Memory B cell (primary cell): Measurements from ENCODE around the gene ABCC2.

Experiments used
- ATAC-seq: fragments of 150-1000 bp; cut with Tn5 transposase; 2 replicates; pipeline ENCODE4 v1.10.0; 2021; ENCODE audit warnings: low read depth, mild to moderate bottlenecking, moderate library complexity
- DNase-seq, 2 donors: peaks; one replicate each; pipeline ENCODE4 v3.0.0; 2022; ENCODE audit warnings: low spot score in 2 of 2
- H3K27ac Mint-ChIP-seq: one replicate; pipeline ENCODE4 v1.8.0; 2022; ENCODE audit warnings: mild to moderate bottlenecking, moderate library complexity, mixed read lengths
- H3K27me3 Mint-ChIP-seq: one replicate; pipeline ENCODE4 v1.8.0; 2022; ENCODE audit warnings: mixed read lengths
- H3K36me3 Mint-ChIP-seq: one replicate; pipeline ENCODE4 v1.8.0; 2022; ENCODE audit warnings: mild to moderate bottlenecking, mixed read lengths
- H3K4me1 Mint-ChIP-seq: one replicate; pipeline ENCODE4 v1.8.0; 2022; ENCODE audit warnings: mixed read lengths
- H3K4me3 Mint-ChIP-seq: one replicate; pipeline ENCODE4 v1.8.0; 2022; ENCODE audit warnings: mild to moderate bottlenecking, moderate library complexity, mixed read lengths
- H3K9me3 Mint-ChIP-seq: one replicate; pipeline ENCODE4 v1.8.0; 2022; ENCODE audit warnings: mixed read lengths

Gene ABCC2

GRCh38 chr10:99760321-99760720, 22.1 kb upstream of the ABCC2 start:
- H3K27me3 Mint-ChIP-seq = no peaks in the 10 kb centered on the region
- peaks cover 50% of the 10 kb centered on the region for H3K36me3 Mint-ChIP-seq
- H3K27ac Mint-ChIP-seq = no peak overlapping the region
- no peaks in the 10 kb centered on the region for H3K9me3 Mint-ChIP-seq
- H3K4me1 Mint-ChIP-seq = no peaks in the 10 kb centered on the region
- no peak for DNase-seq
- H3K4me3 Mint-ChIP-seq = no peak overlapping the region
- no peak for ATAC-seq

- Mint-ChIP-seq H3K36me3 (peaks cover 44% of the 10 kb centered on the region), H3K4me1 (no peaks in the 10 kb centered on the region), H3K27me3 (no peaks in the 10 kb centered on the region), H3K27ac (no peak overlapping the region), H3K4me3 (no peak overlapping the region), H3K9me3 (no peaks in the 10 kb centered on the region)
- ATAC-seq (no peak), DNase-seq (no peak)
Observed at GRCh38 chr10:99761365-99761764, 21.1 kb upstream of the ABCC2 start.

DNA sequence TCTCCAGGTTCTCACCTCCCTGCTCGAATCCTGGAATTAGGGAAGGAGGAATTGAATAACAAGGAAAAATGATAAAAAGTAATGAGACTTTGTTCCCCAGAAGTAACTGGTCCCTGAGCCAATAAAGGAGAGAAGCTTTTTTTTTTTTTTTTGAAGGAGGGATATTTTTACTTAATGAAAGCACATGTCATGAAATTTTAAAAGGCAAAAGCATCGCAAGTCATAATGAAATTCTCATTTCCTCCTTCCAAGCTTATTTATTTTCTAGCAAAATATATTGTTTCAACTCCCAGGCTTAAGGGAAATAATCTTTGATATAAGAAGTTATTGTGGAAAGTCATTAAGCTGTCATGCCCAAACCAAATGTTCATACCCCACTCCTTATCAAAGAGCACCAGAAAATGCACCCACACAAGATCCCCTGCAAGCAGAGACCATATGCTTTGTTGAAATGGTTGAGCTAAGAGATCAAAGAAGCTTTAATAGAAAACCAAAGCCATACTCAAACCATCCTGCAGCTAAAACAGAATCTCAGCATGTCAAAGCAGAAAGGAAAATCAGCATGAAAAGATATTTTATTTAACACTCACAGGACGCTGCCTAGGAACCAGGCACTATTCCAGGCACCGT, 16.7 kb upstream of the ABCC2 start:
- Mint-ChIP-seq H3K27me3 (no peaks in the 10 kb centered on the region), H3K36me3 (peaks cover 11% of the 10 kb centered on the region), H3K4me1 (no peaks in the 10 kb centered on the region), H3K9me3 (no peaks in the 10 kb centered on the region), H3K4me3 (no peak overlapping the region), H3K27ac (no peak overlapping the region)
- DNase-seq = no peak
- no peak for ATAC-seq

DNA sequence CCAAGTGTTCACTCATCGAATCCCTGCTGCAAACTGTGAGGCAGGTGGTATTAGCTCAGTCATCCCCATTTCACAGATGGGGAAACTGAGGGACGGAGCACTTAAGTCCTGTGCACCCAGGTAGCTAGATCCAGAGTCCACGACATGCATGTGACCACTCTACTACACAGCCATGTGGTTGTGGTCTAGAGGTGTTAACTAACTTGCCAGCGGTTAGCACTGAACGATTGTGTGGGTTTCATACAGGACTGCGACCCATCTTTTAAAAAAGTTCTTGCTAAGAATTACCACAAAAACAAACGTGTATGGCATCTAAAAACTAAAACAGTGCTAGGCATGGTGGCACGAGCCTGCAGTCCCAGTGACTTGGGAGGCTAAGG, 16.1 kb upstream of the ABCC2 start:
- ATAC-seq (no peak), DNase-seq (no peak)
- Mint-ChIP-seq H3K36me3 (peaks cover 8% of the 10 kb centered on the region), H3K4me1 (no peaks in the 10 kb centered on the region), H3K4me3 (no peak overlapping the region), H3K9me3 (no peaks in the 10 kb centered on the region), H3K27ac (no peak overlapping the region), H3K27me3 (no peaks in the 10 kb centered on the region)

GRCh38 chr10:99767901-99768300, 14.5 kb upstream of the ABCC2 start:
- no peak overlapping the region for H3K4me3 Mint-ChIP-seq
- no peaks in the 10 kb centered on the region for H3K27me3 Mint-ChIP-seq
- H3K36me3 Mint-ChIP-seq = no peaks in the 10 kb centered on the region
- H3K9me3 Mint-ChIP-seq = no peaks in the 10 kb centered on the region
- H3K27ac Mint-ChIP-seq = no peak overlapping the region
- DNase-seq = no peak
- H3K4me1 Mint-ChIP-seq = no peaks in the 10 kb centered on the region
- ATAC-seq = no peak

- no peak overlapping the region for H3K4me3 Mint-ChIP-seq
Observed at GRCh38 chr10:99768556-99768955, 13.9 kb upstream of the ABCC2 start.

GRCh38 chr10:99769706-99770105, 12.7 kb upstream of the ABCC2 start:
- Mint-ChIP-seq H3K27ac (no peak overlapping the region), H3K4me3 (no peak overlapping the region), H3K9me3 (no peaks in the 10 kb centered on the region), H3K4me1 (no peaks in the 10 kb centered on the region), H3K27me3 (no peaks in the 10 kb centered on the region), H3K36me3 (no peaks in the 10 kb centered on the region)
- DNase-seq (no peak), ATAC-seq (no peak)

More at GRCh38 chr10:99768556-99768955, 13.9 kb upstream of the ABCC2 start:
- no peaks in the 10 kb centered on the region for H3K36me3 Mint-ChIP-seq
- H3K27me3 Mint-ChIP-seq = no peaks in the 10 kb centered on the region
- no peaks in the 10 kb centered on the region for H3K4me1 Mint-ChIP-seq
- no peak overlapping the region for H3K27ac Mint-ChIP-seq
- no peaks in the 10 kb centered on the region for H3K9me3 Mint-ChIP-seq
- ATAC-seq (no peak), DNase-seq (no peak)

- no peak overlapping the region for H3K27ac Mint-ChIP-seq
- no peaks in the 10 kb centered on the region for H3K9me3 Mint-ChIP-seq
- no peaks in the 10 kb centered on the region for H3K27me3 Mint-ChIP-seq
- H3K4me3 Mint-ChIP-seq = no peak overlapping the region
- no peak for ATAC-seq
- no peaks in the 10 kb centered on the region for H3K4me1 Mint-ChIP-seq
- DNase-seq = no peak
- H3K36me3 Mint-ChIP-seq = no peaks in the 10 kb centered on the region
Observed at GRCh38 chr10:99770408-99771045, 11.9 kb upstream of the ABCC2 start.

GRCh38 chr10:99775850-99776249, 6.6 kb upstream of the ABCC2 start:
- Mint-ChIP-seq H3K36me3 (no peaks in the 10 kb centered on the region), H3K27ac (no peak overlapping the region), H3K4me3 (no peak overlapping the region), H3K9me3 (peaks cover 2% of the 10 kb centered on the region), H3K4me1 (peaks cover 8% of the 10 kb centered on the region), H3K27me3 (no peaks in the 10 kb centered on the region)
- DNase-seq = no peak
- ATAC-seq = no peak

DNA sequence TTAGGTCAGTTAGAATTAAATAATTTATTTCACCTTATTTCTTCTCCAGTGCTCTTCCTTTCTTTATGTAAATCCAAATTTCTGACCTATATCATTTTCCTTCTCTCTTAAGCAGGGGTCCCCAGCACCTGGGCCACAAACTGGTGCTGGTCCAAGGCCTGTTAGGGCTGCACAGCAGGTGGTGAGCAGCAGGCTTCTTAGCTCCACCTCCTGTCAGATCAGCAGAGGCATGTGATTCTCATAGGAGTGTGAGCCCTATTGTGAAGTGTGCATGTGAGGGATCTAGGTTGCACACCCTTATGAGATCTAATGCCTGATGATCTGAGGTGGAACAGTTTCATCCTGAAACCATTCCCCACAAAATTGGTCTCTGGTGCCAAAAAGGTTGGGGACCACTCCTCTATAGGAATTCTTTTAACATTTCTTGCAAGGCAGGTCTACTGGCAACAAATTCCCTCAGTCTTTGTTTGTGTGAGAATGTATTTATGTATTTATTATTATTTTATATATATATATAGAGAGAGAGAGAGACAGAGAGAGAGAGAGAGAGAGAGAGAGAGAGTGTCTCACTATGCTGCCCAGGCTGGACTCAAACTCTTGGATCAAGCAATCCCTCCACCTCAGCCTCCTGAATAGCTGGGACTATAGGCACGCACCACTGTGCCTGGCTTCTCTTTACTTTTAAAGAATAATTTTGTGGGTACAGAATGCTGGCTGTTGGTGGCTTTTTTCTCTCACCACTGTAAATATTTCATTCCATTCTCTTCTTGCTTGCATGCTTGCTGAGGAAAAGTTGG, 4.3 kb upstream of the ABCC2 start:
- Mint-ChIP-seq H3K9me3 (peaks cover 2% of the 10 kb centered on the region), H3K36me3 (peaks cover 2% of the 10 kb centered on the region), H3K4me1 (peaks cover 8% of the 10 kb centered on the region), H3K4me3 (peak overlapping the region; percentile 78), H3K27ac (no peak overlapping the region), H3K27me3 (no peaks in the 10 kb centered on the region)
- peak in 1 of 2 donors; percentile 7 for DNase-seq
- ATAC-seq = peak; percentile 58

GRCh38 chr10:99779335-99779734, 3.1 kb upstream of the ABCC2 start:
- DNase-seq (no peak), ATAC-seq (no peak)
- Mint-ChIP-seq H3K4me1 (peaks cover 8% of the 10 kb centered on the region), H3K9me3 (peaks cover 2% of the 10 kb centered on the region), H3K27me3 (no peaks in the 10 kb centered on the region), H3K27ac (no peak overlapping the region), H3K4me3 (no peak overlapping the region), H3K36me3 (peaks cover 2% of the 10 kb centered on the region)

DNA sequence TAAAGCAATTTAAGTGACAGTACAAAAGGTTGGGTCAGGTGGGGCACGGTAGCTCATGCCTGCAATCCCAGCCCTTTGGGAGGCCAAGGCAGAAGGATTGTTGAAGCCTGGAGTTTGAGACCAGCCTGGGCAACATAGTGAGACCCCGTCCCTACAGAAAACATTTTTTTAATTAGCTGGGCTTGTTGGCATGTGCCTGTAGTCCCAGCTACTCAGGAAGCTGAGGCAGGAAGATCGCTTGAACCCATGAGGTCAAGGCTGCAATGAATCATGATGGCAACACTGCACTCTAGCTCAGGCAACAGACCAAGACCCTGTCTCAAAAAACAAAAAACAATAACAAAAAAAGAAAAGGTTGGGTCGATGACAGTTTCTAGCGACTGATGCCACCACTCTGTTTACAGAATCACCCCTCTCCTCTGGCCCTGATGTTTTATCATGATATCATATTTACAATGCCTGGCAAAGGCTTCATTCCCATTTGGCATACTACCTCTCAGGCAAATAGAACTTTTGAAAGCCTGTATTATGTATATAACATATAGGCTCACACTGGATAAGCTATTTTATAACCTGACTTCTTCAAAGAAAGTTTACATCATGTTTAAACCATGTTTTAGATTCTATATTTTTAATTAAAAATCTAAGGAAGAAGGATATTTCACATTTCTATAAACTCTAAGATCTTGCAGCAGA, 558 bp upstream of the ABCC2 start:
- DNase-seq = no peak
- no peak for ATAC-seq
- no peak overlapping the region for H3K27ac Mint-ChIP-seq
- no peak overlapping the region for H3K4me3 Mint-ChIP-seq
- peaks cover 5% of the 10 kb centered on the region for H3K36me3 Mint-ChIP-seq
- H3K27me3 Mint-ChIP-seq = no peaks in the 10 kb centered on the region
- peaks cover 6% of the 10 kb centered on the region for H3K4me1 Mint-ChIP-seq
- H3K9me3 Mint-ChIP-seq = peaks cover 2% of the 10 kb centered on the region

DNA sequence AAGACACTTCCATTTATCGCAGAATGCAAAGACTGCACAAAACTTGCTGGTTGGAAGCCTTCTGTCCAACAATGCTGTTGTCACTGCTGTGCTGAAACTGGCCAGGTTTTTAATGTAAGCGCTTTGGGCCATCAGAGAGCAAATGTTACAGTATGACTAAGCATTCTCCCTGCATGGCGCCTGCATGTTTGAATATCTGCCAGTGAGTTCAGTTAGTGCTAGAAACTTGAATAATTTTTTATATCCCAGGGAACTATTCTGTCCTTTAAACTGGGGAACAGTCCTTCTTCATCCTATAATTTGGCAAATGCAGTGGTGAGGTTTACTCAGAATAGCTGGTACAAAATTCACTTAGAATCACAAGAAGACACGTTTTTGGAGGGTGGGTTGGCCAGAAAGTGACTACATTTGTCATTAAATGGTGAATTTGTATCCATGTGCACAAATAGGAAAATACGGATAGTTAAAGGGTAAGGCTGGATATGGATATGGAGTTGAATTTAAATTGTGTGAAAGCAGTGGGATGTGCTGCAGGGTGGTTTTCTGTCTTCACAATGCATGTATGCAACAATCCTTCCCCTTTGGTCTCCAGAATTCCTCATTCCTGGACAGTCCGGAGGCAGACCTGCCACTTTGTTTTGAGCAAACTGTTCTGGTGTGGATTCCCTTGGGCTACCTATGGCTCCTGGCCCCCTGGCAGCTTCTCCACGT, 1.7 kb downstream of the ABCC2 start:
- Mint-ChIP-seq H3K36me3 (peaks cover 13% of the 10 kb centered on the region), H3K4me1 (no peaks in the 10 kb centered on the region), H3K4me3 (no peak overlapping the region), H3K27me3 (no peaks in the 10 kb centered on the region), H3K27ac (no peak overlapping the region), H3K9me3 (peaks cover 1% of the 10 kb centered on the region)
- DNase-seq = no peak
- no peak for ATAC-seq
